ENCODE results near the gene CAMSAP1.

Gene CAMSAP1

DNA sequence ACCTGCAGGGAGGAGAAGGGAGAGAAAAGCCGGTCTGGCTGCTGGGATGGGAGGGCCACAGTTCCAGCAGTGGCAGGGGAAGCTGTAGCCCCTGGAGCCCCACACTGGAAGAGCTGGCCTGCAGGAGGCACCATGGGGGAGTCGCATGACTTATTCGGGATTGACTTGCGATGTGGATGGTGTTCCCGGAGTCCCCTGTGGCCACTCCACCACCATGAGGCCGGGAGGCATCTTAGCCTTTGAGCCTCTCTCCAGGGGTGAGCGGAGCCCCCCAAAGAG lies 113.3 kb downstream of the CAMSAP1 start:
- no peak for TF ChIP-seq ZNF274 (IDR thresholded peaks at IDR 0.05; ENCODE audit: low read depth, low read length)
- H3K4me3 ChIP-seq (ENCODE audit: low read length), result no peak overlapping the region

GRCh38 chr9:135793221-135794056 lies 113.9 kb downstream of the CAMSAP1 start:
- no peak overlapping the region for H3K4me3 ChIP-seq (ENCODE audit: low read length)
- TF ChIP-seq ZNF274 (IDR thresholded peaks at IDR 0.05; ENCODE audit: low read depth, low read length), result no peak

DNA sequence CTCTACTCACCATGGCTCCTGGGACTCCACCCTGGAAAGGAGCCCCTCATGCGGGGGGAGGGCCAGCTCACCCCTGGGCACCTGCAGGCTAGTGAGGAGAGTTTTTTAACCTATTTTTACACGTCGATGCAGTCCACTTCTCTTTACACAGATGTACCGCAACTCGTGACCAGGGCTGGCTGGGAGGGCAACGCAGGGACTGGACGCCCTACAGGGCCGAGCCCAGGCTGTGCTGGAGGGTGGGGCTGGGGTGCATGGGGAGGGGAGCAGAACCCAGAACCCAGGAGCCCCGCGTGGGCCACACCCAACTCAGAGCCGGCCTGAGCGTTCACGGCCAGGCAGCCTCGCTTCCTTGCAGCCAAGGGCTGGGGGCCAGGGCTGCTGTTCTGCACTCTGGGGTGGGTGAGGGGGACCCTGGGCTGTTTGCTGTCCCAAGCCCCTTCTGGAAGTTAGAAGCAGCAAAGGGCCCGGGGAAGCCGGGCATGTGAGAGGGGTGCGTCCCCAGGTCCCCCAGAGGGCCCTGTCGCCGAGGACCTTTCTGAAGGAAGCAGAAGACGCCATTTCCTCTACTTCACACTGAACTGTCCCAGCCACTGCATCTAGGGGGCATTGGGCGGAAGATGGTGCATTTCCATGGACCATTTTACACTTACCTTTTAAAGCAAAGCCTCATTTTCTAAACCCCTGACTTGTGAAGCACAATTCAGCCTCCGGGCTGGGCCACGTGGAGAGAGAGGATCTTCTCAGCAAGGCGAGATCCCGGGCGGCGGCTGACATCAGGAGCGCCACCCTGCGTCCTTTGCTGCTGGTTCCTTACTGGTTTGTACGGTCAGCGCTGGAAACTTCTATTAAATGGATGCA lies 114.8 kb downstream of the CAMSAP1 start:
- H3K4me3 ChIP-seq (ENCODE audit: low read length), result no peak overlapping the region
- no peak for TF ChIP-seq ZNF274 (IDR thresholded peaks at IDR 0.05; ENCODE audit: low read depth, low read length)

DNA sequence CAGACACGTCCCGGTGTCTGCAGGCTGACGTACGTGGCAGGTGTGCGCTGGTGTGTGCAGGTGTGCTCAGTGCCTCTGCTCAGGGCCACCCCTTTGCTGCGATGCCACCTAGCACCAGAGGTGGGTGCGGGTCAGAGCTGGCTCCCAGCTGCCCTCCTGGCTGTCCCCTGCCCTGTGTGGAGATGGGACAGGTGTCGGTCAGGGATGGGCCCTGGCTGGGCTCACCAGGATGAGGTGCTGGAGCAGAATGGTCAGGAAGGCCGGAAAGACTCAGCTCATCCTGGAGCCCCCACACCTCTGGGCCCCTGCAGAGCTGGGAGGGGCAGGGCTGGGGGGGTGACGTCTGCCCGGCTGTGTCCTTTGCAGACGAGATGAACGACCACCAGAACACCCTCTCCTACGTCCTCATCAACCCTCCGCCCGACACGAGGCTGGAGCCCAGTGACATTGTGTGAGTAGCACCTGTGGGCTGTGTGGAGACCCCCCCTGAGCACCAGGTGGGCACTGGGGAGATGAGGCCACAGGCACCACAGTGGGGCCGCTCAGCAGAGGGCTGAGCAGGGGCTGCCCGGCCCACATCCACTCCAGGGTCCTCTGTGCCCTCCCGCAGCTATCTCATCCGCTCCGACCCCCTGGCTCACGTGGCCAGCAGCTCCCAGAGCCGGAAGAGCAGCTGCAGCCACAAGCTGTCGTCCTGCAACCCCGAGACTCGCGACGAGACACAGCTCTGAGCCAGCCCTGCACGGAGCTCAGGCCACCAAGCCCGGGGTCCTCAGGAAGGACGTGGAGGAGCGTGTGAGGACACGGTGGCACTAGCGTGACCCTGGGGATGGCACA lies 115.7 kb downstream of the CAMSAP1 start:
- no peak overlapping the region for H3K4me3 ChIP-seq (ENCODE audit: low read length)
- TF ChIP-seq ZNF274 (IDR thresholded peaks at IDR 0.05; ENCODE audit: low read depth, low read length), result no peak

GRCh38 chr9:135790850-135791249 lies 116.5 kb downstream of the CAMSAP1 start:
- no peak for TF ChIP-seq ZNF274 (IDR thresholded peaks at IDR 0.05; ENCODE audit: low read depth, low read length)
- H3K4me3 ChIP-seq (ENCODE audit: low read length), result no peak overlapping the region

DNA sequence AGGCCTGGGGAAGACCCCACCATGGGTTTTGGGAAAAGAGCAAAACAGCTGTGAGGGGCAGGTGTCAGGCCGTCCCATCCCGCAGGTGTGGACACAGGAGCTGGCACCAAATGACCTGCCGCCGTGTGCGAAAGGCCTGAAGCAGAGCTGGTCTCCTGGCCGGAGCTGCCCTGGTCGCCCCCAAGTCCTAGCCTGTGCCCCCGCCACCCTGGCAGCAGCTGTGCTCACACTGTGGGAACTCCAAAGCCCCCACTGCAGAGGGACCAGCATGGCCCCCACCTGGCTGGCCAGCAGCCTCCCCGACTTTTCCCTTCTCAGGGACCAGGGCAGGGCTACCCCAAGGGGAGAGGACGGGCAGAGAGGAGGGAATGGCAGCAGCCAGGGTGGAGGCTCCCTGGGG lies 117.0 kb downstream of the CAMSAP1 start:
- no peak for TF ChIP-seq ZNF274 (IDR thresholded peaks at IDR 0.05; ENCODE audit: low read depth, low read length)
- H3K4me3 ChIP-seq (ENCODE audit: low read length), result no peak overlapping the region

GRCh38 chr9:135789838-135790291 lies 117.5 kb downstream of the CAMSAP1 start:
- no peak overlapping the region for H3K4me3 ChIP-seq (ENCODE audit: low read length)
- no peak for TF ChIP-seq ZNF274 (IDR thresholded peaks at IDR 0.05; ENCODE audit: low read depth, low read length)

DNA sequence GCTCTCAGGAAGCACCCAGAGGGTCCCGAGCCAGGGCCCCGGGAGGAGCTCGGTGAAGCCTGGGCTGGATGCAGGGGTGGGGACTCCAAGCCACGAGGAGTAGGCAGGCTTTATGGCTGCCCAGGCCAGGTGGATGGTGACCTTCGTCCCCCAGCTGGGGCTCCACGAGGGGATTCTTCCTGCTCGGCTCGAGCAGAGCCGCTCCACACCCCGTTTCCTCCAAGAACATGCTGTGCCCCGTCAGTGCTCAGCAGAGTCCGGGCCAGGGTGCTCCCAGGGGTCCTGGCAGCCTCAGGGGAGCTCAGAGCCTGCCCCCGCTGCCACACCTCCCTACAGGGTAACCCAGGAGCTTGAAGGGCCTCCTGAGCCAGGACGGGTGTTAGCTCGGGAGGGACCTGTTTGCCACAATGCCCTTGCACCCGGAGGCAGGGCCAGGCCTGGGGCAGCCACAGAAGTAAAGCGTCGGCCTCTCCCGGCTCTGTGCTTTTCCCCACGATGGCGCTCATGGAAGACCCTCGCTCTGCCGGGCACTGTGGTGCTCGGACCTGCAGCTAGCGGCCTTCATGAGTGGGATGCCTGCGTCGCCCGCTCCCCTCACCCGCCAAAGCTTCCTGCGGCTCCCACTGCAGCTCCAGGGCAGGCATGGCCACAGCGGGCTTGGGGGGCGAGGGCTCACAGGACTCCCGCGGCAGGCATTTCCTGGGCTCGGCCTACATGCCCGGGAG lies 118.6 kb downstream of the CAMSAP1 start:
- no peak for TF ChIP-seq ZNF274 (IDR thresholded peaks at IDR 0.05; ENCODE audit: low read depth, low read length)

DNA sequence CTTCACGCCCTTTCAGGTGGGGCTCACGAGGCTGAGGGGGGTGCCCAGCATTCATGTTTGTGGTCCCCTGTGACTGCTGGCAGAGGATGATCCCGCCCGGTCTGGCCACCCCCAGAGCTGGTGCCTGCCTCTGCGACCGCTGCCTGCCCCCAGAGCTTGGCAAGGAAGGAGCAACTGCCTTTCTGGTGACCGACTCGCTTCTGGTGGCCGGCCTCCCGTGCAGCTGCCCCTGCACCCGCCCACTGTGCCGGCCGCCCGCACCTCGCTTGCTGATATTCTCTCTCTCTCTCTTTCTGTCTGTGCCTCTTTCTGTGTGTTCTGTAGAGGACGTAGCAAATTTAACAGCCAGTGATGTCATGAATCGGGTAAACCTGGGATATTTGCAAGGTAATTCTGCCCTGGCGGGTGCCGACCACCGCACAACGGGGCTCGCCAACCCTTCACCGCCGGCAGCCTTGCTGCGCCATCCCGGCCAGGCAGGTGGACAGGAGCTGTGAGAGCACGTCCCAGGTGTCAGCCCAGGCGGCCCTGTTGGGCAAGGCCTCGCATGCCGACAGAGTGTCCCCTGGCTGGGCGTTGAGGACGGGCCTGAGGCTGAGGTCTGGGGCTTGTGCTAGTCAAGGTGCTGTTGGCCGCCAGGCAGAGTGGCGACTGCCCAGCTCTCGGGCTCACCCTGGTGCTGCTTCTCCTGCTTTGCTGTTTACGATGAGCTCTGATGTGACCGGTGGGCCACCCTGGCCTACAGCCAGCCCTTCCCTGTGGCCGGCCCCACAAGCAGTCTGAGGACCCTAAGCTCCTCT lies 119.4 kb downstream of the CAMSAP1 start:
- no peak overlapping the region for H3K4me3 ChIP-seq (ENCODE audit: low read length)
- no peak for TF ChIP-seq ZNF274 (IDR thresholded peaks at IDR 0.05; ENCODE audit: low read depth, low read length)

More for the DNA sequence above, 118.6 kb downstream of the CAMSAP1 start:
- H3K4me3 ChIP-seq (ENCODE audit: low read length), result no peak overlapping the region

DNA sequence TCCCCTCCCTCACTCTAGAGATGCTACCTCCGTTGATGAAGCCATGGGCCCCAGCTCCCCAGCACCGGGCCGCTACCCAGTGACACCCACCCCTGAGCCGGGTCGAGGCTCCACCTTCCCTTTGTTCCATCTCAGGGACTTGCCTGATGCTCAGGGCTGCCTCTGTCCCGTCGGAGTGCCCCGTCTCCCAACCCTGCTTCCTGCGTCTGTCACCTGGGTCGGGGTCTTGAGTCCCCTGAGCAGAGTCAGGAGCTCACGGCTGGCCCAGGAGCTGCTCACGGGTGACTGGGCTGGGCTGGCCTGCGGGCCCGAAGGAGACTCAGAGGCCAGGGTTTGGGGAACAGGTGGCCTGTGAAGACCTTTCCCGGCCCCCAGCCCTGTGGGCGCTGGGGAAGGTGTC lies 120.0 kb downstream of the CAMSAP1 start:
- TF ChIP-seq ZNF274 (IDR thresholded peaks at IDR 0.05; ENCODE audit: low read depth, low read length), result no peak
- no peak overlapping the region for H3K4me3 ChIP-seq (ENCODE audit: low read length)

DNA sequence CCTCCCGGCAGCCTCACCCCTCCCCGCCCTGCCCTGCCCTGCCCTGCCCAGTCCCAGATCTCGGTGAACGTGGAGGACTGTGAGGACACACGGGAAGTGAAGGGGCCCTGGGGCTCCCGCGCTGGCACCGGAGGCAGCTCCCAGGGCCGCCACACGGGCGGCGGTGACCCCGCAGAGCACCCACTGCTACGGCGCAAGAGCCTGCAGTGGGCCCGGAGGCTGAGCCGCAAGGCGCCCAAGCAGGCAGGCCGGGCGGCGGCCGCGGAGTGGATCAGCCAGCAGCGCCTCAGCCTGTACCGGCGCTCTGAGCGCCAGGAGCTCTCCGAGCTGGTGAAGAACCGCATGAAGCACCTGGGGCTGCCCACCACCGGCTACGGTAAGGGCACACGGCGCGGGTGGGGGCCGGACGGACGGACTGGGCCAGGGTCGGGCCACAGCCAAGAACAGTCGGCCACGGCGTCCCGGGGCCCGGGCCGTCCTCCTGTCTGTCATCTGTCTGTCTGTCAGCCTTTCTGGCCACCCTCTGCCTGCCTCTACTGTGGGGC lies 121.1 kb downstream of the CAMSAP1 start:
- no peak for TF ChIP-seq ZNF274 (IDR thresholded peaks at IDR 0.05; ENCODE audit: low read depth, low read length)
- H3K4me3 ChIP-seq (ENCODE audit: low read length), result no peak overlapping the region

DNA sequence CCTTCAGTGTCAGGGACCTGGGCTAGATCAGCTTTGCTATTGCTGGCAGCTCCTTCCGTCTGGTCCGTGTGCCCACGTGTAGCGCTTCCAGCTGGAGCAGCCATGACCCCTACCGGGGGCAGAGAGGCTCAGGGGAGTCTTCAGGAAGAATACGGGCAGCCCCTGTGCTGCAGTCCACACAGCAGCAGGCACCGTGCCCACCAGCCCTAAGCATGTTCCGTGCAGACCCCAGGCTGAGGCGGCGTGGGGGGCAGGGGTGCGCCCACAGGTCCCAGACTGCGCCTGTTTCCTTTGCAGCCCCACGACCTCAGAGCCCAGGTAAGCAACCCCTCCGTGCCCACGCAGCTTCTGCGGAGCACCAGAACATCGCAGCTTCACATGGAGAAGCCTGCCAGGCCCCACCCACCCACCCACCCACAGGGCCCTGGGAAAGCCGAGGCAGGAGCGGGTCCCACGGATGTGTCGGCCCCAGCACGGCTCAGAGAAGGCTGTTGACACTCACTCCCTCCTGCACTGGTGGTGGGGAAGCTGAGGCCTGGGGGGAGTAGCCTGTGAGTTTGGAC lies 122.3 kb downstream of the CAMSAP1 start:
- H3K4me3 ChIP-seq (ENCODE audit: low read length), result no peak overlapping the region
- TF ChIP-seq ZNF274 (IDR thresholded peaks at IDR 0.05; ENCODE audit: low read depth, low read length), result no peak

Data from GM08714 (cell line).